Activated CD4-positive, CD25-positive, alpha-beta regulatory T cell (primary cell): ENCODE results near the gene DCAF6.

Experiments
- DNase-seq, 4 experiments: peaks; one replicate each; lab custom pipeline; 2025; lab: John Stamatoyannopoulos, UW

DCAF6 gene

DNA sequence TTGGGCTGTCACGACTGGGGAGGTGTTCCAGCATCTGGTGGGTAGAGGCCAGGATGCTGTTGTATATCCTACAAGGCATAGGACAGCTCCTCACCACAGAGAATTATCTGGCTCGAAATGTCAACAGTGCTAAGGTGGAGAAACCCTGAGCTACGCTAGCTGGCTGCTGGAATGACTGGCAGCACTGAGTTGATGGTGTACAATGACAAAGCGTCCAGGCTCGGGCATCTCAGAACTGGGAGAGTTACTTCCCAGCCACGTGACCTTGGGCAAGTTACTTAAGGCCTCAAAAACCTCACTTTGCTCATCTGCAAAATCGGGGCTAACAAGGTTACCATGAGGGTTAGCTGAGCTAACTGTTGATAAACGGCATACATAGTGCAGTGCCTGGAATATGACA is 164.9 kb downstream of the DCAF6 start:
- no peak for DNase-seq

DNA sequence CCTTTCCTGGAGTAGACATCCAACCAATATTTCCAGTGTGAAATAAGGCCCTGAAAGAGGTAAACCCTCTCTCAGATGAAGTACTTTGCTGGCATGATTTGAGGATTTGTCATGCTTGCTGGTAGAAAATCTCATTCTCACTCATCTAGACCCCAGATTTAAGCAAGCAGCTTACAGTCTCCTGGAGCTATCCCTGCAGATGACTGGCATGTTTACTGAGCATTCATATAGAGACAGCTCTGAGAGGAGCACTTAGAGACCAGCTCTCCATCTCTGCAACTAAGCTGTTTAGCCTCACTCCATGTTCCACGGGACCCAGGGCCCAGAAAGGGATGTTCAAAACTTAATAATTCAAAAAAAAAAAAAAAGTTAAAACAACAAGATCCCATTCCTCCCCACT is 166.0 kb downstream of the DCAF6 start:
- no peak for DNase-seq

DNA sequence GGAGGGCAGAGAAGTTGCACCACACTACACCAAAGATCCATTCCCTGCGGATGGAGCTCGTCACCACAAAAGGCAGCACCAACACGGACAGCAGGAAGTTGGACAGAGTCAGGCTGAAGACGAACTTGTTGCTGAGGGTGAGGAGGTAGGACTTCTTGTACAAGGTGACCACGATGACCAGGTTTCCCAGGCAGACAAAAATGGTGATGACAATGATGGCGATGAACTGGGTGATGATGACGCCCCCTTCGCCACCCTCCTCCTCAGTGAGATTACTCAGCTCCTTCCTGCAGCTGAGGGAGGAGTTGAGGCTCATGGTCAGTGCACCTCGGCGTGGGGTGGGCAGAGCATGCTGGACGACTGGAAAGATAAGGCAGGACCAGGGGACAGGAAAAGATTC is 168.1 kb downstream of the DCAF6 start:
- no peak for DNase-seq

- DNase-seq = no peak
Measured at GRCh38 chr1:168105846-168106245, 169.4 kb downstream of the DCAF6 start.

- no peak for DNase-seq
Measured at GRCh38 chr1:168106274-168106673, 169.8 kb downstream of the DCAF6 start.

GRCh38 chr1:168110896-168111545 is 174.5 kb downstream of the DCAF6 start:
- no peak for DNase-seq

GRCh38 chr1:168112673-168113305 is 176.3 kb downstream of the DCAF6 start:
- peak in 1 of 4 experiments; percentile 19 for DNase-seq

DNA sequence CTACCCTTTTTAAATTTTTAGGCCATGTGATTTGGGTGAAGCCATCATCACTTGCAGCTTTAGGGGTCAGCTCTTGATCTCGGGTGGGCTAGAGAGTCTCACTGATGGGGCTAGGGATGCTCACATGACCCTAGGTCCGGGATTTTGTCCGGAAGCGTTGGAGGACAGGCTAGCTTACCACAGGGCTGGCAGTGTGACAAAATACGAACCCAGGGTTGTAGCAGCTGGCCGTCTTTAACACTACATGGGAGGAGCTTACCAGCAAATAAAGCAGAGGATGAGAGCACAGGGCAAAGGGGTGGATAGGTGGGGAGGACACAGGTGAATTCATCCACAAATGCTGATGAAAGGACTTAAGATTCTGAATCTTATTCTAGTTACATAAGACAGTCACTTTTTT is 178.4 kb downstream of the DCAF6 start:
- no peak for DNase-seq

DNA sequence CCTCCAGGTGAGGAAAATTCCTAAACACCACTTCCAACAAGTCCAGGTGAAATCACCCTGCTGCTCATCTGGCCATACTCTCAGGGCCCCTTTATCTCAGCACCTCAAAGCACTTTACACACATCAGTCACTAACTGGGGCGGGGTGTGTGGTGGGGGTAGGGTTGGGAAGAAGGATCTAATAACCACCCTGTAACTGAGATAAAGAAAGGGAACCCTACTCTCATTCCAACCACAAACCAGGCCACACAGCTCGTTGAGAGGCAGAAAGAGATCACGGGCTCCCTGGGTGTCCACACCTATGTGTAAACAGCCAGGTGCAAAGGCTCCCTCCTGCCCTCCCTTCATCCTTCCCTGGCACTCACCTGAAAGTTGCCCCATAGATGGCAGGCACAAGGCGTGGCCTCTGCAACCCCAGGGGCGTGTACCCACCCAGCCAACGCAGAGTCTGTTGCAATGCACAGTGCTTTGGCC is 179.9 kb downstream of the DCAF6 start:
- no peak for DNase-seq

DNA sequence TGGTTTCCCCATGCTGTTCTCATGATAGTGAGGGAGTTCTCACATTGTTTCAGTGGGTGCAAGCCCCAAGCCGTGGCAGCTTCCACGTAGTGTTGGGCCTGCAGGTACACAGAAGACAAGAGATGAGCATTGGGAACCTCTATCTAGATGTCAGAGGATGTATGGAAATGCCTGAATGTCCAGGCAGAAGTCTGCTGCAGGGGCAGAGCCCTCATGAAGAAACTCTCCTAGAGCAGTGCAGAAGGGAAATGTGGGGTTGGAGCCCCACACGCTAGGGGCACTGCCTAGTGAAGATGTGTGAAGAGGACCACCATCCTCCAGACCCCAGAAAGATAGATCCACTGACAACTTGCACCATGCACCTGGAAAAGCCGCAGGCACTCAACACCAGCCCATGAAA is 183.3 kb downstream of the DCAF6 start:
- DNase-seq = no peak

GRCh38 chr1:168121401-168122011 is 185.0 kb downstream of the DCAF6 start:
- DNase-seq = no peak

DNA sequence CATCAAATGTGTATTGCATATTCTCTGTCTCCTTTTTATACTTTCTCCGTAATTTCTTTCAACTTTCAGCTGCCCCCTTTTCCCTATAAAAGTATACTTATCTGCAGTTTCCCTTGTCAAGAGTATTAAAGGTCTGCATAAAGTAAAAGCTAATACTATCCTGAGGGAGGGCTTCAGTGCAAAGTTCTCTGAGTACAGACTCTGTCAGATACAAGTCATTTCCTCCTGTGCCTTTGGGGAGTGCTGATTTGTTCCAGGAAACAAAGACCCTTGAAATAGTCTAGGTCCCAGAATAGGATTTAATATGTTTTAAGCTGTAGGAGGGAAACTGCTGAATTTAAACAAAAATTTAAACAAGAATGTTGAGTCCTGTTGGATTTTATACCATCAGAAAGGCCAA is 188.6 kb downstream of the DCAF6 start:
- DNase-seq = no peak
